WI38 (cell line): ENCODE results near the gene MAFG.

Source experiments
- H3K4me3 ChIP-seq: 2 replicates; pipeline ENCODE4 v1.5.1; 2011; ENCODE audit warnings: low read depth, mild to moderate bottlenecking, control low read depth, low read length
- CTCF ChIP-seq: IDR thresholded peaks from 2 replicates; pipeline ENCODE4 v1.5.1; 2012; ENCODE audit warnings: low read depth, mild to moderate bottlenecking, control low read depth, low read length

MAFG gene

GRCh38 chr17:81902023-81902652, 25.4 kb downstream of the MAFG start, which contains the start of gene NPB:
Gene NPB, plus strand, starts transcription at chr17:81902238. Its CDS starts 40 bp downstream, at chr17:81902278.
- H3K4me3 ChIP-seq: 0 out of 2 replicates have a peak within 1 kb of the TSS, but pooled peaks have one; percentile 17
- TF ChIP-seq CTCF: no peak

GRCh38 chr17:81901167-81902022, 26.1 kb downstream of the MAFG start:
- H3K4me3 ChIP-seq: no peak overlapping the region
- no peak for TF ChIP-seq CTCF

- no peak for TF ChIP-seq CTCF
- H3K4me3 ChIP-seq: no peak overlapping the region
Measured at GRCh38 chr17:81900181-81900820, 27.2 kb downstream of the MAFG start.

GRCh38 chr17:81899514-81900166, 27.9 kb downstream of the MAFG start:
- no peak overlapping the region for H3K4me3 ChIP-seq
- no peak for TF ChIP-seq CTCF

GRCh38 chr17:81898885-81899284, 28.6 kb downstream of the MAFG start:
- 0 out of 2 replicates have a peak overlapping the region, but pooled peaks have one; percentile 5 for H3K4me3 ChIP-seq
- no peak for TF ChIP-seq CTCF

GRCh38 chr17:81898029-81898866, 29.3 kb downstream of the MAFG start:
- no peak overlapping the region for H3K4me3 ChIP-seq
- no peak for TF ChIP-seq CTCF
